Stomach (tissue), 4 donors: Measurements from ENCODE around the gene NCK1.

ENCODE experiments used
- CTCF ChIP-seq, 7 experiments: fragments of 450-650 bp in 4 of 7; fragments of 200-600 bp in 3 of 7; sonication (generic) in 3 of 7; IDR thresholded peaks; one replicate each; pipeline ENCODE4 v1.5.1; 2016 to 2019; ENCODE audit warnings: antibody characterized with exemption in 7 of 7, control low read depth in 2 of 7, mild to moderate bottlenecking in 1 of 7
- POLR2A ChIP-seq, 4 donors: fragments of 450-650 bp; IDR thresholded peaks; one replicate each; pipeline ENCODE4 v1.6.1; 2016; ENCODE audit warnings: antibody characterized with exemption in 4 of 4, control low read depth in 2 of 4, mild to moderate bottlenecking in 1 of 4, moderate library complexity in 1 of 4

- TF ChIP-seq CTCF (IDR thresholded peaks at IDR 0.05) (no peak), POLR2A (IDR thresholded peaks at IDR 0.05) (no peak)
Measured at GRCh38 chr3:136842294-136842693, 19.7 kb upstream of the NCK1 start.
